GM10266 (cell line): Measurements from ENCODE around the gene RAB24.

Experiments used
- DNase-seq: peaks from one replicate; pipeline ENCODE4 v3.0.0; 2012; ENCODE audit errors: extremely low spot score
- TF ChIP-seq, protein P1 (sequence below): IDR thresholded peaks from 2 replicates; pipeline ENCODE4 v1.5.1; 2012; ENCODE audit warnings: mild to moderate bottlenecking, low read depth; ENCODE audit not compliant: control insufficient read depth, insufficient read depth; ENCODE audit errors: missing control alignments

Gene RAB24

GRCh38 chr5:177332896-177333260 is 29.4 kb upstream of the RAB24 start:
- DNase-seq: no peak
- TF ChIP-seq, protein P1, sequence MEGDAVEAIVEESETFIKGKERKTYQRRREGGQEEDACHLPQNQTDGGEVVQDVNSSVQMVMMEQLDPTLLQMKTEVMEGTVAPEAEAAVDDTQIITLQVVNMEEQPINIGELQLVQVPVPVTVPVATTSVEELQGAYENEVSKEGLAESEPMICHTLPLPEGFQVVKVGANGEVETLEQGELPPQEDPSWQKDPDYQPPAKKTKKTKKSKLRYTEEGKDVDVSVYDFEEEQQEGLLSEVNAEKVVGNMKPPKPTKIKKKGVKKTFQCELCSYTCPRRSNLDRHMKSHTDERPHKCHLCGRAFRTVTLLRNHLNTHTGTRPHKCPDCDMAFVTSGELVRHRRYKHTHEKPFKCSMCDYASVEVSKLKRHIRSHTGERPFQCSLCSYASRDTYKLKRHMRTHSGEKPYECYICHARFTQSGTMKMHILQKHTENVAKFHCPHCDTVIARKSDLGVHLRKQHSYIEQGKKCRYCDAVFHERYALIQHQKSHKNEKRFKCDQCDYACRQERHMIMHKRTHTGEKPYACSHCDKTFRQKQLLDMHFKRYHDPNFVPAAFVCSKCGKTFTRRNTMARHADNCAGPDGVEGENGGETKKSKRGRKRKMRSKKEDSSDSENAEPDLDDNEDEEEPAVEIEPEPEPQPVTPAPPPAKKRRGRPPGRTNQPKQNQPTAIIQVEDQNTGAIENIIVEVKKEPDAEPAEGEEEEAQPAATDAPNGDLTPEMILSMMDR: no peak

- DNase-seq: no peak
- TF ChIP-seq, protein P1: no peak
These were observed 28.7 kb upstream of the RAB24 start for GRCh38 chr5:177332031-177332895.

GRCh38 chr5:177330991-177331842 is 27.7 kb upstream of the RAB24 start:
- TF ChIP-seq, protein P1: no peak
- no peak for DNase-seq

- TF ChIP-seq, protein P1: no peak
- no peak for DNase-seq
These were observed 26.4 kb upstream of the RAB24 start for GRCh38 chr5:177329883-177330282.

GRCh38 chr5:177328545-177329231 is 25.2 kb upstream of the RAB24 start:
- TF ChIP-seq, protein P1: no peak
- no peak for DNase-seq

GRCh38 chr5:177327539-177328522 is 24.3 kb upstream of the RAB24 start:
- no peak for DNase-seq
- TF ChIP-seq, protein P1: no peak
